HEK293 (cell line): ENCODE measurements around the gene ATF6.

Source experiments
- CTCF ChIP-seq: fragments of 450-650 bp; formaldehyde crosslinking; IDR thresholded peaks from 2 replicates; pipeline ENCODE4 v1.5.1; 2016; ENCODE audit warnings: missing biosample characterization, missing genetic modification characterization
- SCRT2 ChIP-seq: fragments of 450-650 bp; formaldehyde crosslinking; IDR thresholded peaks from 2 replicates; pipeline ENCODE4 v1.5.1; 2016; ENCODE audit warnings: missing biosample characterization, missing genetic modification characterization
- ZFP41 ChIP-seq: fragments of 450-650 bp; formaldehyde crosslinking; IDR thresholded peaks from 2 replicates; pipeline ENCODE4 v1.5.1; 2016; ENCODE audit warnings: missing biosample characterization, missing genetic modification characterization, borderline replicate concordance
- ZNF274 ChIP-seq, 2 experiments: fragments of 200-500 bp in 1 of 2; fragments of 450-650 bp in 1 of 2; sonication (Bioruptor generic) in 1 of 2; formaldehyde crosslinking in 1 of 2; IDR thresholded peaks; 2 replicates each; pipeline versions ENCODE4 v1.5.1 to v1.6.1; 2014 to 2016; ENCODE audit warnings: borderline replicate concordance in 1 of 2, inconsistent platforms in 1 of 2, low read length in 1 of 2, missing biosample characterization in 1 of 2, missing genetic modification characterization in 1 of 2
- ZNF366 ChIP-seq: fragments of 450-650 bp; formaldehyde crosslinking; conservative IDR thresholded peaks from 2 replicates; pipeline ENCODE4 v1.5.1; 2016; ENCODE audit warnings: missing biosample characterization, missing genetic modification characterization
- ZNF560 ChIP-seq: fragments of 450-650 bp; formaldehyde crosslinking; IDR thresholded peaks from 2 replicates; pipeline ENCODE4 v1.5.1; 2017; ENCODE audit warnings: missing biosample characterization, missing genetic modification characterization, borderline replicate concordance
- ZNF621 ChIP-seq: fragments of 450-650 bp; formaldehyde crosslinking; IDR thresholded peaks from 2 replicates; pipeline ENCODE4 v1.5.1; 2017; ENCODE audit warnings: missing biosample characterization, missing genetic modification characterization
- ZNF768 ChIP-seq: fragments of 450-650 bp; formaldehyde crosslinking; IDR thresholded peaks from 2 replicates; pipeline ENCODE4 v1.5.1; 2018; ENCODE audit warnings: missing biosample characterization, mild to moderate bottlenecking, missing genetic modification characterization
- TF ChIP-seq, protein P1 (sequence below): fragments of 450-650 bp; formaldehyde crosslinking; IDR thresholded peaks from 2 replicates; pipeline ENCODE4 v1.5.1; 2016; ENCODE audit warnings: missing biosample characterization, missing genetic modification characterization, low read depth

DNA sequence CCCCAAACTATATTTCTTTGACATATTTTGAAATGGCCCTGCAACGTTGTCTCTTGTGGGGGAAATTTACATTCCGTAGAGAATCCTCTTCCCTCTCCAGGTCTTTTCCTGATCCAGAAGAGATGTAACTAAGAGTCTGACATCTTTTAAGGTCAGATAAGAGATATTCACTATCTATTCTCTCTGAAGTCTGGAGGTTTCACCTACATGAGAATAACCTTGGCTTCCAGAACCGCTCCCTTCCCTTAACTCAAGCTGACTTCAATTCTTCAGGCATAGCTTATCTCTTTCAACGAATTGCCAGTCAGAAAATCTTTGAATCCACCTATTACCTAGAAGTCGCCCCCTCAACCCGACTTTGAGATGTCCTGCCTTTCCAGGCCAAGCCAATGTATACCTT is 34.9 kb upstream of the ATF6 start:
- TF ChIP-seq CTCF: no peak
- TF ChIP-seq SCRT2: no peak
- no peak for TF ChIP-seq ZNF768
- TF ChIP-seq ZNF366: no peak
- TF ChIP-seq ZFP41 (tag by site-specific recombination): no peak
- TF ChIP-seq, protein P1, sequence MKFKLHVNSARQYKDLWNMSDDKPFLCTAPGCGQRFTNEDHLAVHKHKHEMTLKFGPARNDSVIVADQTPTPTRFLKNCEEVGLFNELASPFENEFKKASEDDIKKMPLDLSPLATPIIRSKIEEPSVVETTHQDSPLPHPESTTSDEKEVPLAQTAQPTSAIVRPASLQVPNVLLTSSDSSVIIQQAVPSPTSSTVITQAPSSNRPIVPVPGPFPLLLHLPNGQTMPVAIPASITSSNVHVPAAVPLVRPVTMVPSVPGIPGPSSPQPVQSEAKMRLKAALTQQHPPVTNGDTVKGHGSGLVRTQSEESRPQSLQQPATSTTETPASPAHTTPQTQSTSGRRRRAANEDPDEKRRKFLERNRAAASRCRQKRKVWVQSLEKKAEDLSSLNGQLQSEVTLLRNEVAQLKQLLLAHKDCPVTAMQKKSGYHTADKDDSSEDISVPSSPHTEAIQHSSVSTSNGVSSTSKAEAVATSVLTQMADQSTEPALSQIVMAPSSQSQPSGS: no peak
- no peak for TF ChIP-seq ZNF621 (tag by site-specific recombination)
- no peak for TF ChIP-seq ZNF274 (IDR thresholded peaks at IDR 0.05; ENCODE audit: low read length)
- no peak for TF ChIP-seq ZNF274 (tag by site-specific recombination; IDR thresholded peaks at IDR 0.05; ENCODE audit: borderline replicate concordance)
- no peak for TF ChIP-seq ZNF560
